Measurements from ENCODE around the gene SHH.

- TF ChIP-seq CTCF (conservative IDR thresholded peaks at IDR 0.05; ENCODE audit: low read depth in 2 of 2) (no peak), NANOG (IDR thresholded peaks at IDR 0.05; ENCODE audit: borderline replicate concordance) (no peak), ZNF114 (CRISPR knock-in tag; IDR thresholded peaks at IDR 0.05) (no peak), STAT1 (IDR thresholded peaks at IDR 0.05; ENCODE audit: unreplicated experiment) (no peak), POLR2AphosphoS5 (IDR thresholded peaks at IDR 0.05; ENCODE audit: low read depth) (no peak), EZH2 (IDR thresholded peaks at IDR 0.05; ENCODE audit: low read depth, unreplicated experiment) (no peak), JUNB (IDR thresholded peaks at IDR 0.05; ENCODE audit: unreplicated experiment) (no peak), CREB1 (CRISPR knock-in tag; IDR thresholded peaks at IDR 0.05; ENCODE audit: low read depth) (no peak), EZH2phosphoT487 (IDR thresholded peaks at IDR 0.05; ENCODE audit: unreplicated experiment) (no peak)
- TF ChIP-seq, protein P1, sequence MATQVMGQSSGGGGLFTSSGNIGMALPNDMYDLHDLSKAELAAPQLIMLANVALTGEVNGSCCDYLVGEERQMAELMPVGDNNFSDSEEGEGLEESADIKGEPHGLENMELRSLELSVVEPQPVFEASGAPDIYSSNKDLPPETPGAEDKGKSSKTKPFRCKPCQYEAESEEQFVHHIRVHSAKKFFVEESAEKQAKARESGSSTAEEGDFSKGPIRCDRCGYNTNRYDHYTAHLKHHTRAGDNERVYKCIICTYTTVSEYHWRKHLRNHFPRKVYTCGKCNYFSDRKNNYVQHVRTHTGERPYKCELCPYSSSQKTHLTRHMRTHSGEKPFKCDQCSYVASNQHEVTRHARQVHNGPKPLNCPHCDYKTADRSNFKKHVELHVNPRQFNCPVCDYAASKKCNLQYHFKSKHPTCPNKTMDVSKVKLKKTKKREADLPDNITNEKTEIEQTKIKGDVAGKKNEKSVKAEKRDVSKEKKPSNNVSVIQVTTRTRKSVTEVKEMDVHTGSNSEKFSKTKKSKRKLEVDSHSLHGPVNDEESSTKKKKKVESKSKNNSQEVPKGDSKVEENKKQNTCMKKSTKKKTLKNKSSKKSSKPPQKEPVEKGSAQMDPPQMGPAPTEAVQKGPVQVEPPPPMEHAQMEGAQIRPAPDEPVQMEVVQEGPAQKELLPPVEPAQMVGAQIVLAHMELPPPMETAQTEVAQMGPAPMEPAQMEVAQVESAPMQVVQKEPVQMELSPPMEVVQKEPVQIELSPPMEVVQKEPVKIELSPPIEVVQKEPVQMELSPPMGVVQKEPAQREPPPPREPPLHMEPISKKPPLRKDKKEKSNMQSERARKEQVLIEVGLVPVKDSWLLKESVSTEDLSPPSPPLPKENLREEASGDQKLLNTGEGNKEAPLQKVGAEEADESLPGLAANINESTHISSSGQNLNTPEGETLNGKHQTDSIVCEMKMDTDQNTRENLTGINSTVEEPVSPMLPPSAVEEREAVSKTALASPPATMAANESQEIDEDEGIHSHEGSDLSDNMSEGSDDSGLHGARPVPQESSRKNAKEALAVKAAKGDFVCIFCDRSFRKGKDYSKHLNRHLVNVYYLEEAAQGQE (IDR thresholded peaks at IDR 0.05; ENCODE audit: unreplicated experiment): no peak
- TF ChIP-seq, protein P2, sequence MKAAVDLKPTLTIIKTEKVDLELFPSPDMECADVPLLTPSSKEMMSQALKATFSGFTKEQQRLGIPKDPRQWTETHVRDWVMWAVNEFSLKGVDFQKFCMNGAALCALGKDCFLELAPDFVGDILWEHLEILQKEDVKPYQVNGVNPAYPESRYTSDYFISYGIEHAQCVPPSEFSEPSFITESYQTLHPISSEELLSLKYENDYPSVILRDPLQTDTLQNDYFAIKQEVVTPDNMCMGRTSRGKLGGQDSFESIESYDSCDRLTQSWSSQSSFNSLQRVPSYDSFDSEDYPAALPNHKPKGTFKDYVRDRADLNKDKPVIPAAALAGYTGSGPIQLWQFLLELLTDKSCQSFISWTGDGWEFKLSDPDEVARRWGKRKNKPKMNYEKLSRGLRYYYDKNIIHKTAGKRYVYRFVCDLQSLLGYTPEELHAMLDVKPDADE (IDR thresholded peaks at IDR 0.05): no peak
Measured at GRCh38 chr7:155829796-155830470, 17.7 kb upstream of the SHH start.

All from GM23338 (cell line).